ENCODE results near the gene LMBR1.
"Not testable (repeated sequence)": the region's sequence is repeated elsewhere in the genome, so short reads cannot be mapped to it uniquely, and the experiment has no call there.

The LMBR1 gene

DNA sequence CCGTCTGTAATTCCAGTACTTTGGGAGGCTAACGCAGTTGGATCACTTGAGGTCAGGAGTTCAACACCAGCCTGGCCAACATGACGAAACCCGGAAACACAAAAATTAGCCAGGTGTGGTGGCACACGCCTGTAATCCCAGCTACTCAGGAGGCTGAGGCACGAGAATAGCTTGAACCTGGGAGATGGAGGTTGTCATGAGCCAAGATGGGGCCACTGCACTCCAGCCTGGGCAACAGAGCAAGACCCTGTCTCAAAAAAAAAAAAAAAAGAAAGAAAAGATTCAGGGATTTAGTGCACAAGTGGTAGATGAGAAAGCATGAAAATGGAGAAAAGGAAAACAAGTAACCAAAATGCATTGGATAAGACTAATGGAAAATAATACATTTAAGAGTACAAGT lies 49.4 kb downstream of the LMBR1 start:
- not testable (repeated sequence) for DNase-seq

DNA sequence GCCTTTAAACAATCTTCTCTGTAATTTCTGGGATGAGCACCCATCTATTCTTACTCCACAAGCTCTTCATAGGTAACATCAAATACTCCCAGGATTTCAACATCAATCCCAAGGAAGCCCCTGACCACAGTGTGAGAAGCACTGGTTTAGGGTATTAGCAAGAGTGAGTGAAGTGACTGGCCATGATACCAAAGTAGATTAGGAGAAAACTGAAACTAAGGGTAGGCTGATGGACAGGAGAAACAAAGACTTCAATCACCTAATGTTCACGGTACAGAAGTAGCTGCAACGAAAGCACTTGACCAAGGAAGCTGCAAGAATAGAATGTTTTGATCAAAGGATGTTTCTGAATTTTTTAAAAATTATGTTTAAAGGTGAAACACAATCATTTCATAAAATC lies 49.8 kb downstream of the LMBR1 start:
- no peak for DNase-seq

DNA sequence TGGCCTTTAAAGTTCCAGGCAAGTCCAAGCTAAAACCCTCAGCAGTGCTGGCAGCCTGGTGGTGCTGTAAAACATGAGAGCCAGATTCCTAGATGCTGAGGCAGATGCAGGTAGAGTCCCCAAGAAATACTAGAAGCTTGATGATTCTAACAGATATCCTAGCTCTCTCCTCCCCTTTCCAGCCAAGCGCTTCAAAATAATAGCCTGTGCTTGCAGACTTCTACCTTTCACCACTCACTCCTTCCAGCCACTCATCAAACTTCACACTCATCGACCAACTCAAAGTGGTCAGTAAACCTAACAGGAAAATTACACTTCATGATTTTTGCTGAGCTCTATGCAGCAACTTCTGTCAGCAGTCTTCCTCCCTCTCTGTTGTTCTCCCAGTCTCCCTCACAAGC lies 50.2 kb downstream of the LMBR1 start:
- DNase-seq: no peak

DNA sequence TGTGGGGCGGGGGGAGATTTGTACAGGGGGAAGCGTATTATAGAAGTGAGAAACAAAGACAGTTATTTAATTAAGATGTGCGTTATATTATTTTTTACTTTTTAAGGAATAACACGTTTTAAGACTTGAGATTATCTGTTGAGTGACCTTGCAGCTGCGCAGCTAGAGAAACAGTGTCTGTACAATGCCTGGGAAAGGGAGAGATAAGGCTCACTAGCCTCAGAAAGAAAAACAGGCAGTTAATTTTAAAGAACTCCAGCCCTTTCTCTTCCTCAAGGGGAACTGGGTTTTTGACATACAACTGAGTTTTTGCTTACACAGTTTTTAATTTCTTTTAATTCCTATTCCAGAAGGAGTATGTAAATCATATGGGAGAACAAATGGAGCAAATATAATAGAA lies 50.7 kb downstream of the LMBR1 start:
- no peak for DNase-seq

DNA sequence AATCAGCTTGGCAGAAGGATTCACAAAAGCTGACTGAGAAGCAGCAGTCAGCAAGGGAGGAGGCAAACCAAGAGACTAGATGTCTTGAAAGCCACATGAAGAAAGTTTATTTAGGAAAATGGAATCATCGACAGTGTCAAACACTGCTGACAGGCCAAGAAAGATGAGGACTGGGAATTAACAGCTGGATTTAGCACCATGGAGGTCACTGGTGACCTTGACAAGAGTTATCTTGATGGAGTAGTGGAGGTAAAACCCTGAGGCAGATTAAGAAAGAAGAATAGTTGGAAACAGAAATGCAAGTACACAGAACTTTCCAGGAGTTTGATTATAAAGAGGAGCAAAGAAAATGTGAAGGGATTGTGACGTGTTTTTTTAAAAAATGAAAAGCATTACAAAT lies 51.5 kb downstream of the LMBR1 start:
- DNase-seq: no peak

DNA sequence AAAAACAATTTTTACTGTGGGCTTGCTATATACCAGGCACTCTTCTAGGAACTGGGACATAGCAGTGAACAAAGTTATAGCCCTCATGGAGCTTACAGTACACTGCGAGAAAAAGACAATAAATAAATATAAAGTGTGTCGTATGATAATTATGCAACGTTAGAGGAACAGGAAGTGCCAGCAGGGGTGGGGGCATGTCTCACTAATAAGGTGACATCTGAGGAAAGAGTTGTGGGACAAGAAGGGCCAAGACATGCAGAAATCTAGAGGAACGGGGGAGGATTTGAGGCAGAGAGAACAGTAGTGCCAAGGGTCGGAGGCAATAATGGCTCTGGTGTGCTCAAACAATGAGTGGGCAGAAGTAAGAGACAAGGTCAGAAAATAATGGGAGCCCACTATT lies 52.8 kb downstream of the LMBR1 start:
- DNase-seq: no peak

DNA sequence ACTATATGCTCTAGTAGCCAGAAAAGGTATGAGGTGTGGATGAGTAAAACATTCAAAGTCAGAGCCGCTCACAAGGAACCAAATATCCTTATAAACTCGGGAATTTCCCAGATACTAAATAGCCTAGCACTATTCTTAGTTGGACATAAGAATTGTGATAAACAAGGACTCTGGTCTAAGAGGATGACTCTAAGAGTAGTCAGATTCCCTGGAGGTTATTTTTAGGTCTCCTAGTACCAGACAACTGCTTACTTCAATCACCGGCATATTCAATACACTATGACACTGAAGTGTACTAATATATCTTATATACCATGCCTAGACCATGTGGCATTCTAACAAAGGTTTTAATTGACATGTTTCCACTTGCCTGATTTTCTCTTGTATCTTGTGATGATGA lies 56.5 kb downstream of the LMBR1 start:
- no peak for DNase-seq

DNA sequence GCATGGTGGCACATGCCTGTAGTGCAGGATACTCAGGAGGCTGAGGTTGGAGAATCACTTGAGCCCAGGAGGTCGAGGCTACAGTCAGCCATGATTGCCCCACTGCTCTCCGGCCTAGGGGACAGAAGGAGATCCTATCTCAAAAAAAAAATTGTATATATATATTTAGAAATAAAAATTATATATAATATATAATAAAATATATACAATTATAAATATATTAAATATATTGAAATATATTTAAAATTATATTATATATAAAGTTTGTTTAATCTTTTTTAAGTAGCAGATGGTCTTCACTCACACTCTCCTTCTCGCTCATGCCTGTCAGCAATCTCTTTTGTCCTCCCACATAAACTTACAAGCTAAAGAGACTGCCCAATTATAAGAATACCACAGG lies 58.5 kb downstream of the LMBR1 start:
- DNase-seq: no peak

DNA sequence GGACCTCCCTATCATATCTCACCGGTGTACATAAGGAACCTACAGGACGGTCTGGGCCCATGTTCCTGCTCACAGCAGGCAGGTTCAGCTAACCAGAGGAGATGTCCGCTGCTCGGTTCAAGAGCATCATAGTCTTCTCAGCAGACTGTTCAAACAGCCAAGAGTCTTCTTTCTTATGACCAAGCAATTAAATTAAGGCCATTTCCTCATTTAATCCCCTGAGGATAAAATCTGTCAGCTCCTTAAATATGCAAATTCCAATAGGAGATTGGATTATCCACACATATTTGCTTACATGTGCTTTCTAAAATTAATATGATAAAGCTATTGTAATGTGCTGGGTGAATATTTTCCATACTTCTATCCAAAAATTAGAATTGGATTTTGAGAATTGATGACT lies 59.7 kb downstream of the LMBR1 start:
- DNase-seq: no peak

DNA sequence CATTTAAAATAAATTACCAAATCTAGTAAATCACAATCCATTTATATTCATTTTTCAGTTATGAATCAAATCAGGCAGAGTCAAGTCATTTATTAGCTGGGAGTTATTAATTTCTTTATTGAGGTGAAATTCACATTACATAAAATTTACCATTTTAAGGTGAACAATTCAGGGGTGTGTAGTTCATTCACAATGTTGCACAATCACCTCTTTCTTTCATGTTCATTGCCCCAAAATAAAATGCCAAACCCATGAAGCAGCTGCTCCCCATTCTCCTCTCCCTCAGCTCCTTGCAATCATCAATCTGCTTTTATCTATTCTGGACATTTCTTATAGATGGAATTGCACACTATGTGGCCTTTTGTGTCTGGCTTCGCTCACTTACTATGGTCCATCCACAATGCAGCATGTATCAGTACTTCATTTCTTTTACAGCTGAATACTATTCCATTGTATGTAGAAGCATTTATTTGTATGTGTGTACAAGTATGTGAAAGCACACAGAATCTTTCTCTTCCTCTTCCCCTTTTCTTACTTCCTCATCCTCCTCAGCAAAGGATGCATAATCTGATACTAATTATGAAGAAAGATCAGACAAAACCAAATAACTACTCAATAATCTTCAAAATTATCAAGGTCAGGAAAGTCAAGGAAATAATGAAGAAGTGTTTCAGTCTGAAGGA lies 60.6 kb downstream of the LMBR1 start:
- no peak for DNase-seq

DNA sequence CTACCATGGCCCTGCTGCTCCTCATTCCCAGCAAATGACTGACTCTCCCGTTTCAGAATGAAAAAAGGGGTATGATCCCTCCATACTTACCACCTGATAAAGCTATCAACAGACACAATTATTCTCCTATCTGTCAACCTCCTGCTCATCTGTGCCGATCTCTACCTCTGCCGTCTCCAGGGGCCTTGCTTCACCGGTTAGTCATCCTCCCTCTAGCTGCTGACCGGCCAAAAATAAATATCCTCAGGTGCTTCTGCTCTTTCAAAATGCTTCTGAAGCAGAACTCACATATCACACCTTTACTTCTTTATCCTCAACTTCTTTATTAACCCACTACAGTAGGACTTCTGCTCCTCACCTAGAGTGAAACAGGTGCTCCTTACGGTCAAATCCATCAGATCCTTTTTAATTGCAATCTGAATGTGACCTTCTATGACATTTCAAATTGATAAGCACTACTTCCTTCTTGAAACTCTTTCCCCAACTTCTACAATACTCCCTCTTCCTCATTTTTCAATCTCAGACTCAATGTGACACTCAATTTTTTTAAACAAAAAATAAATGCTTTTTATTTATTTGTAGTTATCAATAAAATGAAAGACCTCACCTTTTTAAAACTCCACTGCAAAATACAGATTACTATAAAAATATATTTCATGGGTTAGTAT lies 63.2 kb downstream of the LMBR1 start:
- no peak for DNase-seq

DNA sequence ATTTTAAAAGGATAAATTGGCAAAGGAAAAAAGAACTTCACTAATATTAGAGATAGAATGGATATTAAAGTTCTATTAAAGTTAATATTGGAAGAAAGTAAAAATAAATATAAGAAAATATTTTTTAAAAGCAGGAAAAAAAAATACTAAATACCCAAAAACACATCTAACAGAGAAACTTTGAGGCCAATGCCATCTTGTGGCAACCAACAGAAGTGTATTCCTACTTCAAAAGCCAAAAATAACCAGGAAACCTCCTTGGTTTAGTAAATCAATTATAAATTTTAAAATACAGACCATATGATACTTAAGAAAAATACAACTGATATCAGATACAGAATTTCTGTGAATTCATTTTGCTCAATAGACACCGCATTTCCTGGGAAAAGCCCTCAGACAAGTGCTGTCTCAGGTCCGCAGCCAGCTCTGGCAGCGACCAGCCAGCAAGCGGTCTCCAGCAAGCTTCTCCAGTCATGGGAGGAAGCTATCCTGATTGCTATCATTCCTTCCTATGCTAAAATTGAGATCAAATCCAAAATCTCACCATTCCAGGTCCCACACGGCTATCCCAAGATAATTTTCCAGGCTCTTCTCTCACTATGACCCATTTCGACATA lies 65.3 kb downstream of the LMBR1 start:
- no peak for DNase-seq

DNA sequence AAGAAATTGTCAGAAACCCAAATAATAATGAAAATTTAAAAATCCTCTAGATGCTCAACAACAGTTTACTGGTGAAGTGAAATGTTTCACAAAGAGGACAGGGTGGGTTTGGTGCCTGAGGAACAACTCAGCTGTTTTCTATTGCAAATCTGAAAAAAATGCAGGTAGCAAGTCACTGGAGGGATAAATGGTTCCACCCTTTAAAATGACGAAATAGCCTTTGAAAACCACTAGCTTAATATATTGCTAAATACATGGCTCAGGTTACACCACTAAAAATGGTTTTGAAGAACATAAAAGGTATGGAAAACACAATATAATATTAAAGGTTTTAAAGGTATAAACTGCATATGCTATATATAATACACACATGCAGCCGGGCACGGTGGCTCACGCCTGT lies 69.5 kb downstream of the LMBR1 start:
- DNase-seq: no peak

DNA sequence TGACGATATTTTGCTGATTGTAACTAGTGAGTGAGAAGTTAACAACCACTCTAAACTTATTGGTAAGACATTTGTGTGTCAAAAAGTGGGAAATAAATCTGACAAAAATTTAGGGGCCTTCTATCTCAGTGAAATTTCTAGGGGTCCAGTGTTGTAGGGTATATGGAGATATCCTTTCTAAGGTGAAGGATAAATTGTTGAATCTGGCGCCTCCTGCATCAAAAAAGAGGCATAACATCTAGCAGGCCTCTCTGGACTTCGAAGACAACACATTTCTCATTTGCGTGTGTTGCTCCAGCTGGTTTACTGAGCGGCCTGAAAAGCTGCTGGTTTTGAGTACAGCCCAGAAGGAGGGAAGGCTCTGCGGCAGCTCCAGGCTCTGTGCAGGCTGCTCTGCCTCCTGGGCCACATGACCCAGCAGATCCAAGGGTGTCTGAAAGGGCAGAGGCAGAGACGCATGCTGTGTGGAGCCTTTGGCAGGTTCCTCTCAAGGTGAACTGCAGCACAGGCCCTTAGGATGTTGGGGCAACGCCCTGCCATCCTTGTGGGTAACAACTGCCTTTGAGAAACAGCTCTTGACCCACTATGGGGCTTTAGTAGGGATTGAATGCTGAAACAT lies 72.4 kb downstream of the LMBR1 start:
- no peak for DNase-seq

DNA sequence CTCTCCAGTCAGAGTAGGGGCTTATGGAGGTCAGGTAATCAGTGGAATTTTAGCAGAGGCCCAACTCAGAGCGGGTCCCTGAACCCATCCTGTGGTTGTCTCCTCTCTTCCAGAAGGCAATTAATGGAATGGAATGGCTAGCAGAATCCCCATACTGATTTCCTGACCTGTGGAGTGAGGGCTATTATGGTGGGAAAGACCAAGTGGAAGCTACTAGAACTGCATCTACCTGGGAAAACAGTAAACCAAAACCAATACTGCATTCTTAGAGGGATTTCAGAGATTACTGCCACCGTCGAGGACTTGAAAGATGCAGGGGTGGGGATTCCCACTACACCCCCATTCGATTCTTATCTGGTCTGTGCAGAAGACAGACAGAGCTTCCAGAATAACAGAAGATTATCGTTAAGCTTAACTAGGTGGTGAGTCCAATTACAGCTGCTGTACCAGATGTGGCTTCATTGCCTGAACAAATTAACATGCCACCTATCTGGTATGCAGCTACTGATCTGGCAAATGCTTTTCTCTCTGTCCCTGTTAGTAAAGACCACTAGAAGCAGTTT lies 73.2 kb downstream of the LMBR1 start:
- no peak for DNase-seq

DNA sequence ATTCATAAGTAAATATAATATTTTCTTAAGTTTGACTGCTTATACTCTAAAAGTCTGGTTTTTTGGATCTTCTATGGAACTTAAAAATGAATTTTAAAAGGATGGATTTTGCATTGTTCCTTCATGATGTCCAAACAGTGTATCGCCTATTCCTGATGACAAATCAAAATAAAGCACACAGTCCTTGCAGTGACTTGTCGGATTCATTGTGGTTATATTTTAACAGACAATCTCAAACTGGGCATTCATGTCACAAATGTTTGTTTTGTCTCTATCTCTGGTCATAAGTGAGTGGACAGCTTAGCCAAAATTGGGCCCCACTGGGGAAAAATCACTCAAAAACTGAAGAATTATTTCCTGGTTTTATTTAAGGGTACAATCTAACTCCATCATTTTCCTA lies 74.8 kb downstream of the LMBR1 start:
- no peak for DNase-seq

DNA sequence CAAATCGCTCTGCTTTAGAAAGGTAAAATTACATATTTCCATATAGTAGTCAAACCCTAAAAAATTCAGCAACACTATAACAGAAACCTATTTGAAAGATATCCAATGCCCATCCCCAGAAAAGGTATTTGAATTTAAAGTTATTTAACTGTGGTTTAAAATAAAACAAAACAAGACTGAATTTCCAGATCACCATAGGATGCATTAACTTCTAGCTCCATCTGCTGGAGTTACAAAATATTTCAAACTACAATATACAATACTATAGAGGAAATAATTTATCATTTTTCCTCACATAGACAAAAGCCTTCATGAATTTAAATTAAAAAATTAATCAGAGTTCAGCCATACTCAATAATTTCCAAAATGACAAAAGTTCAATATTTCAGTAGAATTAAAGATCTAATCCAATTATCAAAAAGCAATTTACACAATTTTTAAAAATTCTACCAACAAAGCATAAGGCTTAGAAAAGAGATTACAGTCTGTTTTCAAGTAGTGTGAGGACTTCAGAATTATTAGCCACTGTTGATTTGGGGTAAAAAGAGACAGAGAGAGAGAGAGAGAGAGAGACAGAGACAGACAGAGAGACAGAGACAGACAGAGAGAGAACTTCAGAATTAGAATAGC lies 75.9 kb downstream of the LMBR1 start:
- DNase-seq: no peak

DNA sequence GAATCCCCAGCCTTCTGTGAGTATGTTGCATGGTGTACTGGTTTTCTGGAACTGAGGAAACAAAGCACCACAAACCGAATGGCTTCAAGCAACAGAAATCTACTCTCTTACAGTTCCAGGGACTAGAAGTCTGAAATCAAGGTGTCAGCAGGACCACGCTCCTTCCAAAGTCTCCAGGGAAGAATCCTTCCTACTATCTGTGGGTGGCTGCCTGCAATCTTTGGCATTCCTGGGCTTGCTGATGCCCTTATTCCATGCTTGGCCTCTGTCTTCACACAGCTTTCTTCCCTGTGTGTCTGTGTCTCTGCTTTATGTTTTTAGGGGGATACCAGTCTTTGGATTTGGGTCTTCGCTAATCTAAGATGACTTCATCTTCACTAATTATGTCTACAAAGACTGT lies 81.3 kb downstream of the LMBR1 start:
- no peak for DNase-seq

DNA sequence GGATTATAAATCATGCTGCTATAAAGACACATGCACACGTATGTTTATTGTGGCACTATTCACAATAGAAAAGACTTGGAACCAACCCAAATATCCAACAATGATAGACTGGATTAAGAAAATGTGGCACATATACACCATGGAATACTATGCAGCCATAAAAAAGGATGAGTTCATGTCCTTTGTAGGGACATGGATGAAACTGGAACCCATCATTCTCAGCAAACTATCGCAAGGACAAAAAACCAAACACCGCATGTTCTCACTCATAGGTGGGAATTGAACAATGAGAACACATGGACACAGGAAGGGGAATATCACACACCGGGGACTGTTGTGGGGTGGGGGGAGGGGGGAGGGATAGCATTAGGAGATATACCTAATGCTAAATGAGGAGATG lies 89.3 kb downstream of the LMBR1 start:
- not testable (repeated sequence) for DNase-seq

DNA sequence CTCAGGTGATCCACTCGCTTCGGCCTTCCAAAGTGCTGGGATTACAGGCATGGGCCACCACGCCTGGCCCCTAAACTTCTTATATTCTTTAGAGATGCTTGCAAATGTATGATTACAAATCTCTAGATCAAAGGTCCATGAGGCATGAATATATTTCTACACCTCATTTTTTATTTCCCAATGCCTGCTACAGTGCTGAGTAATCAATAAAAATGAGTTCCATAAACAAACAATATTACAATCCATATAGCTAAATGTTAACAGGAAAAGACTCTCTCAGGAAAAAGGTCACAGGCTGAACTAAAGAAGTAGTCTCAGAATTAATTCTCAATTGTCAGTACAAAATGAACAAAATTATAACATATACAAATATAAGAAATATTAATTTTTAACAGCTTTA lies 90.8 kb downstream of the LMBR1 start:
- DNase-seq: no peak

DNA sequence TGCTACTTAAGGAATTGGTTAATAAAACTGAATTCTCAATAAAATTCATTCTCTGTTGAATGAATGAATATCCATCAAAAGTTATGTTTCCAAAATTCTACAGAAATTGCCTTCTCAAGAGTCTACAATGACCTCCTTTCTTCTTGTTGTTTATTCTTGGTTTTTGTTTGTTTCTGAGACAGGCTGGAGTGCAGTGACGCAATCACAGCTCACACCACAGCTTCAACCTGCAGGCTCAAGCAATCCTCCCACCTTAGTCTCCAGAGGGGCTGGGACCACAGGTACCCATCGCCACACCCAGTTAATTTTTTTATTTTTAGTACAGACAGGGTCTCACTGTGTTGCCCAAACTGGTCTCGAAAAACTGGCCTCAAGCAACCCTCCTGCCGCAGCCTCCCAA lies 97.6 kb downstream of the LMBR1 start:
- DNase-seq: no peak

DNA sequence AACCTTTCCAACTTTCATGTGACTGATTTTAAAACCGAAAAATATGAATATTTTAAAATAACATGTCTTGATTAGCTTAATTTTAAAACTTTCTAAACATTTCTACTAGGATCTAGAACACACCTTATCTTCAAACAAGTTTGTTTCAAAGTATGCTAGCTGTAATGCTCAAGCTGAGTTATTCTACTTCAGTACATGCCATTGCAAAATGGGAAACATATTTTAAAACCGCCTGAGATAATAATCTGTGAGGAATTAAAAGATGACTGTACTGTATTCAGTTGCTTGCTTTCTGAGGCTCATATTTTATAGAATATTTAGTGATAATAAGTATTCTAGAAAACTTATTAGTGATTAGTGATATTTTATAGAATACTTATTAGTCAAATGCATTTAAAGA lies 99.6 kb downstream of the LMBR1 start:
- no peak for DNase-seq

DNA sequence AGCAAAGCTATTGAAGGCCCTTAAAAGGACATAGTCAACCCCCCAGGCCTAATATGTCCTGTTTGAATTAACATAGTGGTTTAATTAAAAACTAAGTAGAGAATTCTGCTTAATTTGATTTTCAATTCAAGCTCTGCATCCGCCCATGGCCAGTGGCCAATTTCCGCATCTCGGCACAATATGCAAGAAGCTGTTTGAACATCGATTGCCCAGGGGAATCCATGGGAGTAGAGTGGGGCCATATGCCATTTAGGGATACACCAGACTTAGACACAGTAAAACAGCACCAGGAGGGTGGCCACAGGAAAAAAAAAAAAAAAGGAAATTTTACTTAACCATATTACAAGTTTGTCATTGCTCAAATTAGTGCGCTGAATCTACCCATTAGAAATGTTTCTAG lies 100.4 kb downstream of the LMBR1 start:
- DNase-seq: no peak

All from activated effector memory CD4-positive, alpha-beta T cell treated with anti-CD3 and anti-CD28 coated beads, Interleukin-2, amount 50 U/mL, for 16 hours (primary cell).